Tibial nerve (tissue), 4 donors: ENCODE measurements around the gene TM9SF3. TPM values are rescaled to one million over a fixed set of nuclear protein-coding genes. Genes with fewer than 3 reads are reported as not detected.

Experiments used
- DNase-seq, 2 donors: peaks; one replicate each; pipeline ENCODE4 v3.0.0-alpha.2; 2019; ENCODE audit warnings: low spot score in 2 of 2
- H3K27ac ChIP-seq, 4 donors: fragments of 200-600 bp; sonication (generic) in 3 of 4; one replicate each; pipeline ENCODE4 v1.5.1; 2017 to 2019; ENCODE audit warnings: mild to moderate bottlenecking in 1 of 4
- H3K27me3 ChIP-seq, 2 donors: fragments of 200-600 bp; sonication (generic) in 1 of 2; one replicate each; pipeline versions ENCODE4 v1.5.1 to v1.6.0; 2017 to 2019
- H3K36me3 ChIP-seq, 3 donors: fragments of 200-600 bp; sonication (generic); one replicate each; pipeline ENCODE4 v1.5.1; 2018 to 2019
- H3K4me1 ChIP-seq, 4 donors: fragments of 200-600 bp; sonication (generic) in 3 of 4; one replicate each; pipeline ENCODE4 v1.5.1; 2017 to 2019
- H3K4me3 ChIP-seq, 4 donors: fragments of 200-600 bp; sonication (generic) in 3 of 4; one replicate each; pipeline ENCODE4 v1.5.1; 2017 to 2019; ENCODE audit warnings: mild to moderate bottlenecking in 1 of 4, moderate library complexity in 1 of 4
- H3K9me3 ChIP-seq, 4 donors: fragments of 200-600 bp; sonication (generic) in 3 of 4; one replicate each; pipeline ENCODE4 v1.5.1; 2017 to 2019
- EP300 ChIP-seq, 2 donors: sonication (generic); formaldehyde crosslinking; IDR thresholded peaks; one replicate each; pipeline ENCODE4 v1.6.1; 2017; ENCODE audit warnings: antibody characterized with exemption in 2 of 2, mild to moderate bottlenecking in 1 of 2
- POLR2A ChIP-seq, 2 donors: fragments of 450-650 bp; IDR thresholded peaks; one replicate each; pipeline ENCODE4 v1.6.1; 2017; ENCODE audit warnings: antibody characterized with exemption in 2 of 2, mild to moderate bottlenecking in 2 of 2, moderate library complexity in 2 of 2
- WGBS, 2 donors: methylation state at CpG; one replicate each; pipeline ENCODE4 v1.1.5; 2018; 5-methylcytosine and 5-hydroxymethylcytosine counted together
- total RNA-seq, 4 donors: library from RNA; depleted of rRNA; stranded (reverse); fragments of >200 nt; gene quantifications; one replicate each; pipeline ENCODE4 v1.1.0, GENCODE V29; 2016
- TF ChIP-seq, protein P1 (sequence below), 5 experiments: fragments of 200-600 bp in 3 of 5; fragments of 450-650 bp in 2 of 5; sonication (generic) in 3 of 5; IDR thresholded peaks; one replicate each; pipeline ENCODE4 v1.5.1; 2016 to 2019; ENCODE audit warnings: antibody characterized with exemption in 5 of 5, mild to moderate bottlenecking in 3 of 5, moderate library complexity in 2 of 5

TM9SF3 gene
- total RNA-seq, 4 donors from 2014 or later, result 79.5 to 98.8 (median 90.2) TPM

GRCh38 chr10:96570983-96571964, 15.5 kb downstream of the TM9SF3 start:
- Histone ChIP-seq H3K36me3 (peaks cover 0 to 8% (median 0%) of the 10 kb centered on the region in 3 donors), H3K4me1 (peaks cover 0 to 44% (median 2%) of the 10 kb centered on the region in 4 donors), H3K27ac (no peak overlapping the region), H3K9me3 (no peaks in the 10 kb centered on the region), H3K4me3 (no peak overlapping the region), H3K27me3 (no peaks in the 10 kb centered on the region)
- 79 to 81% methylated on average over 10 of the region's 10 CpGs for WGBS, 2 donors
- no peak for DNase-seq
- TF ChIP-seq, protein P1, sequence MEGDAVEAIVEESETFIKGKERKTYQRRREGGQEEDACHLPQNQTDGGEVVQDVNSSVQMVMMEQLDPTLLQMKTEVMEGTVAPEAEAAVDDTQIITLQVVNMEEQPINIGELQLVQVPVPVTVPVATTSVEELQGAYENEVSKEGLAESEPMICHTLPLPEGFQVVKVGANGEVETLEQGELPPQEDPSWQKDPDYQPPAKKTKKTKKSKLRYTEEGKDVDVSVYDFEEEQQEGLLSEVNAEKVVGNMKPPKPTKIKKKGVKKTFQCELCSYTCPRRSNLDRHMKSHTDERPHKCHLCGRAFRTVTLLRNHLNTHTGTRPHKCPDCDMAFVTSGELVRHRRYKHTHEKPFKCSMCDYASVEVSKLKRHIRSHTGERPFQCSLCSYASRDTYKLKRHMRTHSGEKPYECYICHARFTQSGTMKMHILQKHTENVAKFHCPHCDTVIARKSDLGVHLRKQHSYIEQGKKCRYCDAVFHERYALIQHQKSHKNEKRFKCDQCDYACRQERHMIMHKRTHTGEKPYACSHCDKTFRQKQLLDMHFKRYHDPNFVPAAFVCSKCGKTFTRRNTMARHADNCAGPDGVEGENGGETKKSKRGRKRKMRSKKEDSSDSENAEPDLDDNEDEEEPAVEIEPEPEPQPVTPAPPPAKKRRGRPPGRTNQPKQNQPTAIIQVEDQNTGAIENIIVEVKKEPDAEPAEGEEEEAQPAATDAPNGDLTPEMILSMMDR (IDR thresholded peaks at IDR 0.05), result no peak
- TF ChIP-seq POLR2A (IDR thresholded peaks at IDR 0.05) (no peak), EP300 (IDR thresholded peaks at IDR 0.05) (no peak)

- Histone ChIP-seq H3K27ac (no peak overlapping the region), H3K27me3 (no peaks in the 10 kb centered on the region), H3K4me3 (no peak overlapping the region), H3K4me1 (peaks cover 0 to 50% (median 2%) of the 10 kb centered on the region in 4 donors), H3K9me3 (no peaks in the 10 kb centered on the region), H3K36me3 (peaks cover 0 to 8% (median 0%) of the 10 kb centered on the region in 3 donors)
- no peak for TF ChIP-seq EP300 (IDR thresholded peaks at IDR 0.05)
- TF ChIP-seq POLR2A (IDR thresholded peaks at IDR 0.05), result no peak
- TF ChIP-seq, protein P1 (IDR thresholded peaks at IDR 0.05), result no peak
- DNase-seq, result no peak
- 78 to 88% methylated on average over 6 of the region's 6 CpGs for WGBS, 2 donors
These were observed 16.3 kb downstream of the TM9SF3 start for GRCh38 chr10:96570511-96570910.

GRCh38 chr10:96568402-96568801, 18.4 kb downstream of the TM9SF3 start:
- peaks cover 0 to 9% (median 0%) of the 10 kb centered on the region in 3 donors for H3K36me3 ChIP-seq
- H3K4me1 ChIP-seq, result peaks cover 0 to 51% (median 2%) of the 10 kb centered on the region in 4 donors
- WGBS, 2 donors, result 68 to 82% methylated on average over 1 of the region's 1 CpG

DNA sequence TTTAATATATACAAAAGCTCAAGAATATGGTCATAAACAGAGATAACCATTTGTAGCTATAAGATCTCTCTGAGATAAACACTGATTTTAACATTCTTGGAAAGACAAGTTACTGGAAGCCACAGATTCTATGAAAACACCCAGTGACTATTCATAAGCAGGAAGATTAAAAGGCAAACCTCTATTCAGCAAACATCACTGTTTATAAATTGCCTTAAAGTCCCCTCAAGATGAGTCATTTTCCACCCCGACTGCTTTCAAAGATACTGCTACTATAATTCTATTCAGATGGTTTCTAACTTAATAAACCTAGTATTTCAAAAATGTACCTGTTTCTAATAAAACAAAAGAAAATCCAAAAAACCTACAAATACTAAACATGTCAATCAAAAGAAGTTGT, 21.0 kb downstream of the TM9SF3 start:
- no peak overlapping the region for H3K27ac ChIP-seq
- H3K27me3 ChIP-seq, result no peaks in the 10 kb centered on the region
- H3K9me3 ChIP-seq, result no peaks in the 10 kb centered on the region
- no peak for TF ChIP-seq EP300 (IDR thresholded peaks at IDR 0.05)
- TF ChIP-seq, protein P1 (IDR thresholded peaks at IDR 0.05), result no peak
- no peak for DNase-seq
- no peak overlapping the region for H3K4me3 ChIP-seq
- H3K4me1 ChIP-seq, result peaks cover 0 to 40% (median 0%) of the 10 kb centered on the region in 4 donors
- peaks cover 0 to 32% (median 0%) of the 10 kb centered on the region in 3 donors for H3K36me3 ChIP-seq
- WGBS, 2 donors, result 20 to 24% methylated on average over 1 of the region's 1 CpG

More at GRCh38 chr10:96568402-96568801, 18.4 kb downstream of the TM9SF3 start:
- Histone ChIP-seq H3K27me3 (no peaks in the 10 kb centered on the region), H3K4me3 (no peak overlapping the region), H3K27ac (no peak overlapping the region), H3K9me3 (no peaks in the 10 kb centered on the region)
- no peak for DNase-seq
- TF ChIP-seq EP300 (IDR thresholded peaks at IDR 0.05) (no peak), POLR2A (IDR thresholded peaks at IDR 0.05) (no peak)
- TF ChIP-seq, protein P1 (IDR thresholded peaks at IDR 0.05), result no peak
